Mesendoderm (in vitro differentiated cells): ENCODE measurements around the gene EIF5B. TPM values are rescaled to one million over a fixed set of nuclear protein-coding genes. Genes with fewer than 3 reads are reported as not detected.
"Not testable (repeated sequence)": the region's sequence is repeated elsewhere in the genome, so short reads cannot be mapped to it uniquely, and the experiment has no call there.

Experiments
- DNase-seq: peaks from one replicate; pipeline ENCODE4 v3.0.0; 2013
- H2AK5ac ChIP-seq: 2 replicates; pipeline ENCODE4 v1.6.1; 2013; ENCODE audit warnings: low read length, inconsistent platforms
- H2BK120ac ChIP-seq: 2 replicates; pipeline ENCODE4 v1.6.1; 2013; ENCODE audit warnings: low read depth, mild to moderate bottlenecking, low read length, moderate library complexity, mixed read lengths
- H2BK15ac ChIP-seq: replicated peaks from 2 replicates; pipeline ENCODE4 v1.6.1; 2013; ENCODE audit warnings: low read depth, mild to moderate bottlenecking, moderate library complexity
- H2BK5ac ChIP-seq: 2 replicates; pipeline ENCODE4 v1.6.1; 2013; ENCODE audit warnings: low read length, inconsistent platforms
- H3K18ac ChIP-seq: 2 replicates; pipeline ENCODE4 v1.6.1; 2013; ENCODE audit warnings: mild to moderate bottlenecking, low read length, mixed read lengths
- H3K23ac ChIP-seq: one replicate; pipeline ENCODE4 v1.6.1; 2013; ENCODE audit warnings: low read length
- H3K27ac ChIP-seq: 2 replicates; pipeline ENCODE4 v1.5.1; 2013; ENCODE audit warnings: low read depth, mild to moderate bottlenecking, inconsistent platforms, low read length, moderate library complexity
- H3K27me3 ChIP-seq: 2 replicates; pipeline ENCODE4 v1.6.1; 2013; ENCODE audit warnings: low read length, control low read depth, mild to moderate bottlenecking, inconsistent platforms; ENCODE audit not compliant: insufficient read depth, poor library complexity
- H3K36me3 ChIP-seq: 2 replicates; pipeline ENCODE4 v1.6.1; 2013; ENCODE audit warnings: low read length, inconsistent platforms; ENCODE audit not compliant: control insufficient read depth, insufficient read depth
- H3K4ac ChIP-seq: one replicate; pipeline ENCODE4 v1.6.1; 2013; ENCODE audit warnings: low read depth, mild to moderate bottlenecking, low read length, moderate library complexity
- H3K4me1 ChIP-seq: 2 replicates; pipeline ENCODE4 v1.6.1; 2013; ENCODE audit warnings: low read depth, low read length, inconsistent platforms; ENCODE audit not compliant: control insufficient read depth
- H3K4me2 ChIP-seq: 2 replicates; pipeline ENCODE4 v1.6.1; 2013; ENCODE audit warnings: low read length
- H3K4me3 ChIP-seq: 2 replicates; pipeline ENCODE4 v1.5.1; 2013; ENCODE audit warnings: mild to moderate bottlenecking, low read length
- H3K56ac ChIP-seq: one replicate; pipeline ENCODE4 v1.6.1; 2013; ENCODE audit warnings: low read length
- H3K79me1 ChIP-seq: 2 replicates; pipeline ENCODE4 v1.6.1; 2013; ENCODE audit warnings: low read length, inconsistent platforms
- H3K79me2 ChIP-seq: 2 replicates; pipeline ENCODE4 v1.6.1; 2013; ENCODE audit warnings: mild to moderate bottlenecking, low read length; ENCODE audit not compliant: control insufficient read depth, insufficient read depth
- H3K9ac ChIP-seq: 2 replicates; pipeline ENCODE4 v1.6.1; 2013; ENCODE audit warnings: low read length, inconsistent platforms
- H4K5ac ChIP-seq: one replicate; pipeline ENCODE4 v1.6.1; 2013; ENCODE audit warnings: low read length
- H4K8ac ChIP-seq: one replicate; pipeline ENCODE4 v1.6.1; 2013; ENCODE audit warnings: low read depth, mild to moderate bottlenecking, control low read depth, low read length, moderate library complexity
- WGBS: extraction: QIAGEN DNeasy Blood & Tissue Kit; methylation state at CpG from one replicate; pipeline ENCODE4 v1.1.7; 2013; ENCODE audit warnings: low lambda C conversion rate, missing lambda C conversion rate; ENCODE audit not compliant: insufficient coverage; ENCODE audit errors: extremely low coverage; 5-methylcytosine and 5-hydroxymethylcytosine counted together
- polyA plus RNA-seq, 2 experiments: library from polyadenylated mRNA; stranded (reverse); fragments of 200-250 nt; gene quantifications; one replicate each; pipeline ENCODE4 v1.2.3, GENCODE V29; 2013

Gene EIF5B, protein sequence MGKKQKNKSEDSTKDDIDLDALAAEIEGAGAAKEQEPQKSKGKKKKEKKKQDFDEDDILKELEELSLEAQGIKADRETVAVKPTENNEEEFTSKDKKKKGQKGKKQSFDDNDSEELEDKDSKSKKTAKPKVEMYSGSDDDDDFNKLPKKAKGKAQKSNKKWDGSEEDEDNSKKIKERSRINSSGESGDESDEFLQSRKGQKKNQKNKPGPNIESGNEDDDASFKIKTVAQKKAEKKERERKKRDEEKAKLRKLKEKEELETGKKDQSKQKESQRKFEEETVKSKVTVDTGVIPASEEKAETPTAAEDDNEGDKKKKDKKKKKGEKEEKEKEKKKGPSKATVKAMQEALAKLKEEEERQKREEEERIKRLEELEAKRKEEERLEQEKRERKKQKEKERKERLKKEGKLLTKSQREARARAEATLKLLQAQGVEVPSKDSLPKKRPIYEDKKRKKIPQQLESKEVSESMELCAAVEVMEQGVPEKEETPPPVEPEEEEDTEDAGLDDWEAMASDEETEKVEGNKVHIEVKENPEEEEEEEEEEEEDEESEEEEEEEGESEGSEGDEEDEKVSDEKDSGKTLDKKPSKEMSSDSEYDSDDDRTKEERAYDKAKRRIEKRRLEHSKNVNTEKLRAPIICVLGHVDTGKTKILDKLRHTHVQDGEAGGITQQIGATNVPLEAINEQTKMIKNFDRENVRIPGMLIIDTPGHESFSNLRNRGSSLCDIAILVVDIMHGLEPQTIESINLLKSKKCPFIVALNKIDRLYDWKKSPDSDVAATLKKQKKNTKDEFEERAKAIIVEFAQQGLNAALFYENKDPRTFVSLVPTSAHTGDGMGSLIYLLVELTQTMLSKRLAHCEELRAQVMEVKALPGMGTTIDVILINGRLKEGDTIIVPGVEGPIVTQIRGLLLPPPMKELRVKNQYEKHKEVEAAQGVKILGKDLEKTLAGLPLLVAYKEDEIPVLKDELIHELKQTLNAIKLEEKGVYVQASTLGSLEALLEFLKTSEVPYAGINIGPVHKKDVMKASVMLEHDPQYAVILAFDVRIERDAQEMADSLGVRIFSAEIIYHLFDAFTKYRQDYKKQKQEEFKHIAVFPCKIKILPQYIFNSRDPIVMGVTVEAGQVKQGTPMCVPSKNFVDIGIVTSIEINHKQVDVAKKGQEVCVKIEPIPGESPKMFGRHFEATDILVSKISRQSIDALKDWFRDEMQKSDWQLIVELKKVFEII
- 112 TPM for polyA plus RNA-seq (2013, experiment 1 of 2)
- polyA plus RNA-seq (2013, experiment 2 of 2) = 113 TPM

DNA sequence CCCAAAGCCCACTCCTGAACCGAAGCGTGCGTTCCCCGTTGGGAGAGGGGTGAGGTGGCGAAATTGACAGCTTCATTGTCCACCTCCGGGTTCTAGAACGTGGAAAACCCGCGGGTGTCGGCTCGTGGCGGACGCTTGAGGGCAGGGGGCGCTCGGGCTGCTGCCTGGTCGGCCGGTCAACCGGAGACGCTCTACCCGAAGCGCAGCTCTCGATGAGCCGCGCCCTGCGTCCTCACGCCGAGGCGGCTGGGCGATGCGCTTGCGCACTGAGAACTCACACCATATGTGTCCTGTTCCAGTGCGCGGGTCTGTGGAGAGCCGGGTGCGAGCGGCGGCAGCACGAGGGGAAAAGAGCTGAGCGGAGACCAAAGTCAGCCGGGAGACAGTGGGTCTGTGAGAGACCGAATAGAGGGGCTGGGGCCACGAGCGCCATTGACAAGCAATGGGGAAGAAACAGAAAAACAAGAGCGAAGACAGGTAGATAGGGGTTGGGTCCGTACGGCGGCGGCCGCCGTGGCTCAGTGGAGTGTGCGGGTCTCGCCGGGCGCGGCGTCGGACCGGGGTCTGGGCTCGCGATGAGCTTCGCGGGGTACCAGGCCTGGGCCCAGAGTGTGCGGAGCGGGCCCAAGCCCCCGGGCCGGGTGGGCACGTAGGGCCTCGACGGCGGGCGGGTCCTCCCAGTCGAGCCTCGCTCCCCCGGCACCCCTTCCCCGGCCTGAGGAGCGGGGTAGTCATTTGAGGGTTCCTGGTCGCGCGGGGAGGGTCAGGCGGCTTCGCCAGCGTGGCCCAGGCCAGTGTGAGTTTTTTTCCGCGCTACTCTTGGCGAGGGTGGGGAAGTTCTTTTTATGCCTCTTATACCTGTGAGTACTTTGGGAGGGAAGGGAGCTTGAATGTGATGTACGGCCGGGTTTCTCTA is at the start of gene EIF5B:
Gene EIF5B, plus strand, starts transcription at position 277 of the 916 bp plus-strand sequence. Its CDS starts 166 bp downstream, at position 443.
- WGBS = no CpG with 5 or more reads among the region's 87 CpGs
- no peaks in the 10 kb centered on the region for H3K4me1 ChIP-seq
- H3K9ac ChIP-seq = peak within 1 kb of the TSS; percentile 94
- DNase-seq = peak; percentile 97
- no peak within 1 kb of the TSS for H3K23ac ChIP-seq
- peak within 1 kb of the TSS; percentile 94 for H3K4me2 ChIP-seq
- H2BK15ac ChIP-seq = no peak within 1 kb of the TSS
- H3K36me3 ChIP-seq = no peaks in the 10 kb centered on the region
- no peak within 1 kb of the TSS for H2BK5ac ChIP-seq
- H3K27ac ChIP-seq = peak within 1 kb of the TSS; percentile 10
- peaks cover 6% of the 10 kb centered on the region for H3K79me1 ChIP-seq
- no peak within 1 kb of the TSS for H4K5ac ChIP-seq
- no peak within 1 kb of the TSS for H3K4ac ChIP-seq
- H3K79me2 ChIP-seq = peaks cover 56% of the 10 kb centered on the region
- peak within 1 kb of the TSS; percentile 42 for H3K4me3 ChIP-seq
- no peak within 1 kb of the TSS for H2AK5ac ChIP-seq
- no peak within 1 kb of the TSS for H4K8ac ChIP-seq
- no peak within 1 kb of the TSS for H2BK120ac ChIP-seq
- H3K56ac ChIP-seq = peak within 1 kb of the TSS; percentile 90
- no peaks in the 10 kb centered on the region for H3K27me3 ChIP-seq
- H3K18ac ChIP-seq = no peak within 1 kb of the TSS

DNA sequence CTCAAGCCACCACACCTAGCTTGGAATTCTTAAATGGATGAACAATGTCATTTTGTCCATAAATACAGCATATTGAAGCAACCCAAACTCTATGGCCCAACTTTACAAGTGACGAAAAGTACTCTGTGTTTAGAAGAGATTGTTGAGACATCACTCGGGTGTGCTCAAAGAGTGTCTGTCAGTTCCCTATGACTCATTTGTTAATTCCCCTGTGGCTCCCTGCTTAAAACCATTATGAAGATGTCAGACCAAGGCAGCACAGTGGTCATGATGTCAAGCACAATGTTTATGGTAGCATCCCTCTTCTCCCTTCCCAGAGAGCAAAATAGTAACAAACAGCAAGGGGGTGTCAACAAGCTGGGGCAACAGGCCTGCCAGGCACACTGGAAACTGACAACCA is 39.2 kb upstream of the EIF5B start:
- H3K9ac ChIP-seq = no peak overlapping the region
- no peak overlapping the region for H3K4me3 ChIP-seq
- WGBS = no CpG with 5 or more reads among the region's 2 CpGs
- no peaks in the 10 kb centered on the region for H3K79me1 ChIP-seq
- H2BK15ac ChIP-seq = no peak overlapping the region
- no peak overlapping the region for H3K4me2 ChIP-seq
- H3K56ac ChIP-seq = no peak overlapping the region
- H4K8ac ChIP-seq = no peak overlapping the region
- no peak for DNase-seq
- H3K4me1 ChIP-seq = no peaks in the 10 kb centered on the region
- no peaks in the 10 kb centered on the region for H3K79me2 ChIP-seq
- no peak overlapping the region for H4K5ac ChIP-seq
- H3K27ac ChIP-seq = no peak overlapping the region
- H3K23ac ChIP-seq = no peak overlapping the region
- H2AK5ac ChIP-seq = no peak overlapping the region
- H3K18ac ChIP-seq = no peak overlapping the region
- no peaks in the 10 kb centered on the region for H3K27me3 ChIP-seq
- no peak overlapping the region for H2BK5ac ChIP-seq
- H3K36me3 ChIP-seq = no peaks in the 10 kb centered on the region
- no peak overlapping the region for H3K4ac ChIP-seq
- H2BK120ac ChIP-seq = no peak overlapping the region

DNA sequence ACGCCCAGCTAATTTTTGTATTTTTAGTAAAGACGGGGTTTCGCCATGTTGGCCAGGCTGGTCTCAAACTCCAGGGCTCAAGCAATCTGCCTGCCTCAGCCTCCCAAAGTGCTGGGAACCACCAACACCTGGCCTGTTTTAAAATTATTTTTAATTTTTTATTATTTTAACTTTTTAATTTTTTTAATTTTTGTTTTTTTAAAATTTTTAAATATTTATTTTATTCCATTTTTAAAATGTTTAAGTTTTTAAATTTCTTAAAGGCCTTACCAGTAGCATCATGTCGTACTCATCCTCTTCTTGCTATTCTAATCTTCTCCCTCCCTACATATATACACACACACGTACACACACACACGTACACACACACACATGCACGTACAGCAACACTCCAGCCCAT is 37.6 kb upstream of the EIF5B start:
- H3K23ac ChIP-seq = no peak overlapping the region
- H2AK5ac ChIP-seq = no peak overlapping the region
- H4K8ac ChIP-seq = no peak overlapping the region
- H3K4me2 ChIP-seq = no peak overlapping the region
- no peaks in the 10 kb centered on the region for H3K36me3 ChIP-seq
- H3K9ac ChIP-seq = no peak overlapping the region
- H3K79me1 ChIP-seq = no peaks in the 10 kb centered on the region
- H3K27me3 ChIP-seq = no peaks in the 10 kb centered on the region
- H3K4me3 ChIP-seq = no peak overlapping the region
- H2BK120ac ChIP-seq = no peak overlapping the region
- H3K79me2 ChIP-seq = no peaks in the 10 kb centered on the region
- no peak overlapping the region for H4K5ac ChIP-seq
- no peak overlapping the region for H3K4ac ChIP-seq
- no peak for DNase-seq
- H2BK15ac ChIP-seq = no peak overlapping the region
- H3K56ac ChIP-seq = no peak overlapping the region
- 100% methylated on average over 3 of the region's 7 CpGs for WGBS
- H3K27ac ChIP-seq = no peak overlapping the region
- H3K4me1 ChIP-seq = no peaks in the 10 kb centered on the region
- no peak overlapping the region for H3K18ac ChIP-seq
- no peak overlapping the region for H2BK5ac ChIP-seq

DNA sequence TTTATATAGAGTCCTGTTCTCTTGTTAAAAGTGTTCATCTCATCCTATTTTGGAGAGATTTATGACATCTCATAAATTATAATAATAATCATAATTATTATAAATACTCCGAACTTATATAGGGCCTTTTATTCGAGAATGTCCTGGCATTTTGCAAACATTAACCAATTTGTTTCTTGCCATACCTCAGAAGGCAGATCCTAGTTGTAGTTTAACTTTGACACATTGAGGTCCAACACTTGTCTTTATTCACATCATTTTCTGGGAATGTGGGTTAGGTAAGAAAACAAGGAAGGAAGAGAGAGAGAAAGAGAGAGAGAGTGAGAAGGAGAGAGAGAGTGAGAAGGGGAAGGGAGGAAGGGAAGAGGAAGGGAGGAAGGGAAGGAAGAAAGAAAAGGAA is 36.1 kb upstream of the EIF5B start, which contains the start of gene LYG1:
Gene LYG1, minus strand, starts transcription at position 101 of the 400 bp plus-strand sequence. CDS start 5,527 bp downstream, outside the sequence.
- H3K79me2 ChIP-seq, DNase-seq, H3K27me3 ChIP-seq, H3K56ac ChIP-seq, H2BK15ac ChIP-seq, H2BK120ac ChIP-seq, H3K79me1 ChIP-seq, H3K23ac ChIP-seq, H3K4me2 ChIP-seq, H4K8ac ChIP-seq, H3K4me3 ChIP-seq, H3K18ac ChIP-seq, H3K4ac ChIP-seq, H2BK5ac ChIP-seq, H2AK5ac ChIP-seq, H4K5ac ChIP-seq, H3K9ac ChIP-seq, H3K27ac ChIP-seq, H3K4me1 ChIP-seq, H3K36me3 ChIP-seq: not testable (repeated sequence)
- WGBS = no CpG with 5 or more reads among the region's 2 CpGs
